ENCODE measurements around the gene HMCES.
"Not testable (repeated sequence)": the region's sequence is repeated elsewhere in the genome, so short reads cannot be mapped to it uniquely, and the experiment has no call there.

The HMCES gene

GRCh38 chr3:129330409-129330808, 51.7 kb downstream of the HMCES start:
- Mint-ChIP-seq H3K4me1 (ENCODE audit: low read depth) (no peaks in the 10 kb centered on the region), H3K4me3 (no peak overlapping the region), H3K9me3 (no peaks in the 10 kb centered on the region), H3K27ac (no peak overlapping the region), H3K27me3 (ENCODE audit: low read depth) (peaks cover 13% of the 10 kb centered on the region), H3K36me3 (ENCODE audit: low read depth) (no peaks in the 10 kb centered on the region)

GRCh38 chr3:129333891-129334290, 55.2 kb downstream of the HMCES start:
- H3K4me3 Mint-ChIP-seq = no peak overlapping the region
- no peaks in the 10 kb centered on the region for H3K4me1 Mint-ChIP-seq (ENCODE audit: low read depth)
- H3K9me3 Mint-ChIP-seq = no peaks in the 10 kb centered on the region
- peaks cover 13% of the 10 kb centered on the region for H3K27me3 Mint-ChIP-seq (ENCODE audit: low read depth)
- no peaks in the 10 kb centered on the region for H3K36me3 Mint-ChIP-seq (ENCODE audit: low read depth)
- no peak overlapping the region for H3K27ac Mint-ChIP-seq

GRCh38 chr3:129336093-129336706, 57.5 kb downstream of the HMCES start:
- Mint-ChIP-seq H3K27me3 (ENCODE audit: low read depth) (peaks cover 8% of the 10 kb centered on the region), H3K4me1 (ENCODE audit: low read depth) (no peaks in the 10 kb centered on the region), H3K9me3 (no peaks in the 10 kb centered on the region), H3K27ac (no peak overlapping the region), H3K36me3 (ENCODE audit: low read depth) (no peaks in the 10 kb centered on the region), H3K4me3 (no peak overlapping the region)

- H3K36me3 Mint-ChIP-seq (ENCODE audit: low read depth); H3K4me3 Mint-ChIP-seq; H3K27ac Mint-ChIP-seq; H3K4me1 Mint-ChIP-seq (ENCODE audit: low read depth); H3K9me3 Mint-ChIP-seq: not testable (repeated sequence)
- H3K27me3 Mint-ChIP-seq (ENCODE audit: low read depth) = peaks cover 12% of the 10 kb centered on the region
Observed at GRCh38 chr3:129337719-129338118, 59.0 kb downstream of the HMCES start.

GRCh38 chr3:129339186-129339585, 60.5 kb downstream of the HMCES start:
- H3K4me1 Mint-ChIP-seq (ENCODE audit: low read depth); H3K4me3 Mint-ChIP-seq; H3K9me3 Mint-ChIP-seq; H3K27ac Mint-ChIP-seq; H3K36me3 Mint-ChIP-seq (ENCODE audit: low read depth): not testable (repeated sequence)
- H3K27me3 Mint-ChIP-seq (ENCODE audit: low read depth) = peaks cover 20% of the 10 kb centered on the region

GRCh38 chr3:129339833-129340232, 61.2 kb downstream of the HMCES start:
- H3K9me3 Mint-ChIP-seq; H3K36me3 Mint-ChIP-seq (ENCODE audit: low read depth); H3K4me1 Mint-ChIP-seq (ENCODE audit: low read depth); H3K4me3 Mint-ChIP-seq; H3K27ac Mint-ChIP-seq: not testable (repeated sequence)
- peaks cover 21% of the 10 kb centered on the region for H3K27me3 Mint-ChIP-seq (ENCODE audit: low read depth)

GRCh38 chr3:129341331-129342141, 62.9 kb downstream of the HMCES start:
- H3K4me1 Mint-ChIP-seq (ENCODE audit: low read depth) = no peaks in the 10 kb centered on the region

GRCh38 chr3:129343643-129344360, 65.1 kb downstream of the HMCES start:
- peaks cover 1% of the 10 kb centered on the region for H3K4me1 Mint-ChIP-seq (ENCODE audit: low read depth)
- H3K27ac Mint-ChIP-seq = no peak overlapping the region
- no peaks in the 10 kb centered on the region for H3K36me3 Mint-ChIP-seq (ENCODE audit: low read depth)
- peaks cover 33% of the 10 kb centered on the region for H3K27me3 Mint-ChIP-seq (ENCODE audit: low read depth)
- H3K4me3 Mint-ChIP-seq = no peak overlapping the region
- H3K9me3 Mint-ChIP-seq = no peaks in the 10 kb centered on the region

More at GRCh38 chr3:129341331-129342141, 62.9 kb downstream of the HMCES start:
- no peak overlapping the region for H3K4me3 Mint-ChIP-seq
- no peaks in the 10 kb centered on the region for H3K36me3 Mint-ChIP-seq (ENCODE audit: low read depth)
- no peak overlapping the region for H3K27ac Mint-ChIP-seq
- H3K9me3 Mint-ChIP-seq = no peaks in the 10 kb centered on the region
- peaks cover 33% of the 10 kb centered on the region for H3K27me3 Mint-ChIP-seq (ENCODE audit: low read depth)

GRCh38 chr3:129344540-129345220, 66.0 kb downstream of the HMCES start:
- Mint-ChIP-seq H3K4me3 (no peak overlapping the region), H3K27ac (no peak overlapping the region), H3K36me3 (ENCODE audit: low read depth) (no peaks in the 10 kb centered on the region)

GRCh38 chr3:129345281-129345680, 66.6 kb downstream of the HMCES start:
- H3K36me3 Mint-ChIP-seq (ENCODE audit: low read depth) = no peaks in the 10 kb centered on the region
- H3K9me3 Mint-ChIP-seq = no peaks in the 10 kb centered on the region
- no peak overlapping the region for H3K4me3 Mint-ChIP-seq
- peaks cover 1% of the 10 kb centered on the region for H3K4me1 Mint-ChIP-seq (ENCODE audit: low read depth)
- H3K27ac Mint-ChIP-seq = no peak overlapping the region
- H3K27me3 Mint-ChIP-seq (ENCODE audit: low read depth) = peaks cover 33% of the 10 kb centered on the region

More at GRCh38 chr3:129344540-129345220, 66.0 kb downstream of the HMCES start:
- H3K27me3 Mint-ChIP-seq (ENCODE audit: low read depth) = peaks cover 33% of the 10 kb centered on the region
- H3K4me1 Mint-ChIP-seq (ENCODE audit: low read depth) = peaks cover 1% of the 10 kb centered on the region
- no peaks in the 10 kb centered on the region for H3K9me3 Mint-ChIP-seq

- Mint-ChIP-seq H3K4me3 (no peak overlapping the region), H3K36me3 (ENCODE audit: low read depth) (no peaks in the 10 kb centered on the region), H3K27ac (no peak overlapping the region), H3K4me1 (ENCODE audit: low read depth) (peaks cover 1% of the 10 kb centered on the region), H3K27me3 (ENCODE audit: low read depth) (peaks cover 35% of the 10 kb centered on the region), H3K9me3 (no peaks in the 10 kb centered on the region)
Observed at GRCh38 chr3:129345971-129346370, 67.3 kb downstream of the HMCES start.

- no peak overlapping the region for H3K4me3 Mint-ChIP-seq
- H3K27me3 Mint-ChIP-seq (ENCODE audit: low read depth) = peaks cover 36% of the 10 kb centered on the region
- no peaks in the 10 kb centered on the region for H3K9me3 Mint-ChIP-seq
- H3K36me3 Mint-ChIP-seq (ENCODE audit: low read depth) = no peaks in the 10 kb centered on the region
- no peak overlapping the region for H3K27ac Mint-ChIP-seq
- H3K4me1 Mint-ChIP-seq (ENCODE audit: low read depth) = peaks cover 1% of the 10 kb centered on the region
Observed at GRCh38 chr3:129346695-129347457, 68.2 kb downstream of the HMCES start.

GRCh38 chr3:129347458-129347845, 68.8 kb downstream of the HMCES start:
- Mint-ChIP-seq H3K4me3 (no peak overlapping the region), H3K27ac (no peak overlapping the region), H3K27me3 (ENCODE audit: low read depth) (peaks cover 32% of the 10 kb centered on the region), H3K9me3 (no peaks in the 10 kb centered on the region), H3K36me3 (ENCODE audit: low read depth) (no peaks in the 10 kb centered on the region), H3K4me1 (ENCODE audit: low read depth) (peaks cover 1% of the 10 kb centered on the region)

GRCh38 chr3:129348734-129349133, 70.1 kb downstream of the HMCES start:
- no peak overlapping the region for H3K27ac Mint-ChIP-seq
- peaks cover 1% of the 10 kb centered on the region for H3K4me1 Mint-ChIP-seq (ENCODE audit: low read depth)
- H3K9me3 Mint-ChIP-seq = no peaks in the 10 kb centered on the region

More at GRCh38 chr3:129348734-129349133, 70.1 kb downstream of the HMCES start:
- Mint-ChIP-seq H3K27me3 (ENCODE audit: low read depth) (peaks cover 20% of the 10 kb centered on the region), H3K36me3 (ENCODE audit: low read depth) (no peaks in the 10 kb centered on the region), H3K4me3 (no peak overlapping the region)
